Ishikawa (cell line): Measurements from ENCODE around the gene ST7.

Experiments
- CEBPB ChIP-seq: IDR thresholded peaks from 2 replicates; pipeline ENCODE4 v1.6.1; 2012
- CREB1 ChIP-seq: IDR thresholded peaks from 2 replicates; pipeline ENCODE4 v1.6.1; 2012; ENCODE audit warnings: low read depth
- EGR1 ChIP-seq: IDR thresholded peaks from 2 replicates; pipeline ENCODE4 v1.6.1; 2012
- EP300 ChIP-seq: IDR thresholded peaks from 2 replicates; pipeline ENCODE4 v1.6.1; 2012; ENCODE audit warnings: borderline replicate concordance
- FOXM1 ChIP-seq: IDR thresholded peaks from 2 replicates; pipeline ENCODE4 v1.6.1; 2012; ENCODE audit warnings: low read depth, borderline replicate concordance
- NFIC ChIP-seq: IDR thresholded peaks from 2 replicates; pipeline ENCODE4 v1.6.1; 2012
- RAD21 ChIP-seq: IDR thresholded peaks from 2 replicates; pipeline ENCODE4 v1.6.1; 2012; ENCODE audit warnings: low read depth
- TAF1 ChIP-seq: IDR thresholded peaks from 2 replicates; pipeline ENCODE4 v1.6.1; 2012; ENCODE audit warnings: low read depth, mild to moderate bottlenecking
- TCF12 ChIP-seq: IDR thresholded peaks from 2 replicates; pipeline ENCODE4 v1.6.1; 2012; ENCODE audit warnings: low read depth
- TEAD4 ChIP-seq: IDR thresholded peaks from 2 replicates; pipeline ENCODE4 v1.6.1; 2012
- USF1 ChIP-seq: IDR thresholded peaks from 2 replicates; pipeline ENCODE4 v1.6.1; 2012
- YY1 ChIP-seq: IDR thresholded peaks from 2 replicates; pipeline ENCODE4 v1.6.1; 2012; ENCODE audit warnings: low read depth
- ZBTB7A ChIP-seq: IDR thresholded peaks from 2 replicates; pipeline ENCODE4 v1.6.1; 2012; ENCODE audit warnings: low read depth
- TF ChIP-seq, protein P1 (sequence below): IDR thresholded peaks from 2 replicates; pipeline ENCODE4 v1.6.1; 2012; ENCODE audit warnings: low read depth, mild to moderate bottlenecking
- TF ChIP-seq, protein P2 (sequence below): IDR thresholded peaks from 2 replicates; pipeline ENCODE4 v1.6.1; 2012

ST7 gene

GRCh38 chr7:117051808-117052207, 98.5 kb downstream of the ST7 start:
- TF ChIP-seq CEBPB, result no peak
- no peak for TF ChIP-seq TCF12
- TF ChIP-seq YY1, result no peak
- TF ChIP-seq TAF1, result no peak
- TF ChIP-seq ZBTB7A, result no peak
- TF ChIP-seq NFIC, result no peak
- TF ChIP-seq CREB1, result no peak

- TF ChIP-seq USF1, result no peak
- TF ChIP-seq CEBPB, result peak; percentile 39; the same call in 1 of the 2 replicates
- TF ChIP-seq ZBTB7A, result no peak
- TF ChIP-seq TEAD4, result no peak
- TF ChIP-seq CREB1, result no peak
Measured at GRCh38 chr7:117053432-117053831, 100.1 kb downstream of the ST7 start.

GRCh38 chr7:117061751-117062150, 108.5 kb downstream of the ST7 start:
- no peak for TF ChIP-seq TCF12
- TF ChIP-seq, protein P1, sequence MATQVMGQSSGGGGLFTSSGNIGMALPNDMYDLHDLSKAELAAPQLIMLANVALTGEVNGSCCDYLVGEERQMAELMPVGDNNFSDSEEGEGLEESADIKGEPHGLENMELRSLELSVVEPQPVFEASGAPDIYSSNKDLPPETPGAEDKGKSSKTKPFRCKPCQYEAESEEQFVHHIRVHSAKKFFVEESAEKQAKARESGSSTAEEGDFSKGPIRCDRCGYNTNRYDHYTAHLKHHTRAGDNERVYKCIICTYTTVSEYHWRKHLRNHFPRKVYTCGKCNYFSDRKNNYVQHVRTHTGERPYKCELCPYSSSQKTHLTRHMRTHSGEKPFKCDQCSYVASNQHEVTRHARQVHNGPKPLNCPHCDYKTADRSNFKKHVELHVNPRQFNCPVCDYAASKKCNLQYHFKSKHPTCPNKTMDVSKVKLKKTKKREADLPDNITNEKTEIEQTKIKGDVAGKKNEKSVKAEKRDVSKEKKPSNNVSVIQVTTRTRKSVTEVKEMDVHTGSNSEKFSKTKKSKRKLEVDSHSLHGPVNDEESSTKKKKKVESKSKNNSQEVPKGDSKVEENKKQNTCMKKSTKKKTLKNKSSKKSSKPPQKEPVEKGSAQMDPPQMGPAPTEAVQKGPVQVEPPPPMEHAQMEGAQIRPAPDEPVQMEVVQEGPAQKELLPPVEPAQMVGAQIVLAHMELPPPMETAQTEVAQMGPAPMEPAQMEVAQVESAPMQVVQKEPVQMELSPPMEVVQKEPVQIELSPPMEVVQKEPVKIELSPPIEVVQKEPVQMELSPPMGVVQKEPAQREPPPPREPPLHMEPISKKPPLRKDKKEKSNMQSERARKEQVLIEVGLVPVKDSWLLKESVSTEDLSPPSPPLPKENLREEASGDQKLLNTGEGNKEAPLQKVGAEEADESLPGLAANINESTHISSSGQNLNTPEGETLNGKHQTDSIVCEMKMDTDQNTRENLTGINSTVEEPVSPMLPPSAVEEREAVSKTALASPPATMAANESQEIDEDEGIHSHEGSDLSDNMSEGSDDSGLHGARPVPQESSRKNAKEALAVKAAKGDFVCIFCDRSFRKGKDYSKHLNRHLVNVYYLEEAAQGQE, result no peak
- TF ChIP-seq FOXM1, result no peak
- TF ChIP-seq EGR1, result no peak
- TF ChIP-seq USF1, result no peak
- TF ChIP-seq TAF1, result no peak
- TF ChIP-seq YY1, result no peak
- TF ChIP-seq NFIC, result no peak
- TF ChIP-seq, protein P2, sequence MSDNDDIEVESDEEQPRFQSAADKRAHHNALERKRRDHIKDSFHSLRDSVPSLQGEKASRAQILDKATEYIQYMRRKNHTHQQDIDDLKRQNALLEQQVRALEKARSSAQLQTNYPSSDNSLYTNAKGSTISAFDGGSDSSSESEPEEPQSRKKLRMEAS, result no peak
- no peak for TF ChIP-seq CREB1
- no peak for TF ChIP-seq RAD21
- no peak for TF ChIP-seq CEBPB
- TF ChIP-seq TEAD4, result no peak
- TF ChIP-seq EP300, result no peak
- no peak for TF ChIP-seq ZBTB7A

DNA sequence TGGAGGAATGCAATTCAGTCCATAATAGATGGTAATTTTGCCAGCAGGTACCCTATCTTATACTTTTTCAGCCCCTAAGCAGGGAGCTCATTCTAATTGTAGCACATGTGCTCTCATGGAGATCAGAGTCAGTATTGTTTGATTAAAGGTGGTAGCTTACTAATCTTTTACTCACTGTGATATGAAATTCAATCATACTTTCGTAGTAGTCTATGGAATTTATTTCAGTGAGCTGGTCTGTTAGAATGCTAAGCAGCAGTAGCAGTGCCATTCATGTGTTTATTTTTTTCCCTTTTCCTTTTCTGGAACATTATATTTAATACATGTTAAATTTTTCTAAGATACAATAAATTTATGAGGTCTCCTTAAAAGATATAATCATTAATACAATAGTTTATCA, 109.0 kb downstream of the ST7 start:
- TF ChIP-seq USF1 (no peak), RAD21 (no peak), YY1 (no peak), FOXM1 (no peak), CEBPB (no peak), ZBTB7A (no peak), EGR1 (no peak), TAF1 (no peak), NFIC (no peak), EP300 (no peak), CREB1 (no peak), TCF12 (no peak), TEAD4 (no peak)
- TF ChIP-seq, protein P2, result no peak
- TF ChIP-seq, protein P1, result no peak

- TF ChIP-seq TCF12 (no peak), ZBTB7A (no peak), USF1 (no peak), CREB1 (no peak), FOXM1 (no peak), RAD21 (no peak), EP300 (no peak), TEAD4 (no peak), CEBPB (no peak), EGR1 (no peak), NFIC (no peak), TAF1 (no peak), YY1 (no peak)
- TF ChIP-seq, protein P2, result no peak
- TF ChIP-seq, protein P1, result no peak
Measured at GRCh38 chr7:117064688-117065087, 111.4 kb downstream of the ST7 start.
